GM10248 (cell line): ENCODE results near the gene TSPAN12.

ENCODE experiments used
- CTCF ChIA-PET: fragments of 300-600 bp; sonication (Branson Sonifier 250); formaldehyde crosslinking; extraction: SDS; loops from one replicate; lab custom pipeline; 2021; ENCODE audit warnings: antibody characterized with exemption; lab: Yijun Ruan, JAX
- POLR2A ChIA-PET: fragments of 350-650 bp; sonication (Branson Sonifier 250); formaldehyde crosslinking; extraction: SDS; loops from one replicate; lab custom pipeline; 2020; ENCODE audit warnings: antibody characterized with exemption; lab: Yijun Ruan, JAX
- DNase-seq: peaks from one replicate; pipeline ENCODE4 v3.0.0; 2012; ENCODE audit errors: extremely low spot score
- TF ChIP-seq, protein P1 (sequence below): IDR thresholded peaks from 2 replicates; pipeline ENCODE4 v1.5.1; 2012; ENCODE audit warnings: mild to moderate bottlenecking, low read depth; ENCODE audit errors: extremely low read depth, missing control alignments, control extremely low read depth

TSPAN12 gene

DNA sequence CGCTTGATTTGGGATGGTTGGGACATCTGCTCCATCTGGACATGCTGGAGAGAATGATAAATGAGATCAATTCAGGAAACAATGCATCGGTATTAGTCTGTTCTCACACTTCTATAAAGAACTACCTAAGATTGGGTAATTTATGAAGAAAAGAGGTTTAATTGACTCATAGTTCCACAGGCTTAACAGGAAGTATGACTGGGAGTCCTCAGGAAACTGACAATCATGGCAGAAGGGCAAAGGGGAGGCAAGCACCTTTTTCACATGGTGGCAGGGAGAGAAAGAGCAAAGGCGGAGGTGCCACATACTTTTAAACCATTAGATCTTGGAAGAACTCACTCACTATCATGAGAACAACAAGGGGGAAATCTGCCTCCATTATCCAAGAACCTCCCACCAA is 16.8 kb upstream of the TSPAN12 start:
- POLR2A ChIA-PET: no interaction called here
- TF ChIP-seq, protein P1, sequence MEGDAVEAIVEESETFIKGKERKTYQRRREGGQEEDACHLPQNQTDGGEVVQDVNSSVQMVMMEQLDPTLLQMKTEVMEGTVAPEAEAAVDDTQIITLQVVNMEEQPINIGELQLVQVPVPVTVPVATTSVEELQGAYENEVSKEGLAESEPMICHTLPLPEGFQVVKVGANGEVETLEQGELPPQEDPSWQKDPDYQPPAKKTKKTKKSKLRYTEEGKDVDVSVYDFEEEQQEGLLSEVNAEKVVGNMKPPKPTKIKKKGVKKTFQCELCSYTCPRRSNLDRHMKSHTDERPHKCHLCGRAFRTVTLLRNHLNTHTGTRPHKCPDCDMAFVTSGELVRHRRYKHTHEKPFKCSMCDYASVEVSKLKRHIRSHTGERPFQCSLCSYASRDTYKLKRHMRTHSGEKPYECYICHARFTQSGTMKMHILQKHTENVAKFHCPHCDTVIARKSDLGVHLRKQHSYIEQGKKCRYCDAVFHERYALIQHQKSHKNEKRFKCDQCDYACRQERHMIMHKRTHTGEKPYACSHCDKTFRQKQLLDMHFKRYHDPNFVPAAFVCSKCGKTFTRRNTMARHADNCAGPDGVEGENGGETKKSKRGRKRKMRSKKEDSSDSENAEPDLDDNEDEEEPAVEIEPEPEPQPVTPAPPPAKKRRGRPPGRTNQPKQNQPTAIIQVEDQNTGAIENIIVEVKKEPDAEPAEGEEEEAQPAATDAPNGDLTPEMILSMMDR: no peak
- DNase-seq: no peak
- CTCF ChIA-PET: interaction anchor here (1.8 kb wide), 1 partner anchor 69 kb away, joined by 4 read pairs; no protein-coding TSS in a partner anchor

DNA sequence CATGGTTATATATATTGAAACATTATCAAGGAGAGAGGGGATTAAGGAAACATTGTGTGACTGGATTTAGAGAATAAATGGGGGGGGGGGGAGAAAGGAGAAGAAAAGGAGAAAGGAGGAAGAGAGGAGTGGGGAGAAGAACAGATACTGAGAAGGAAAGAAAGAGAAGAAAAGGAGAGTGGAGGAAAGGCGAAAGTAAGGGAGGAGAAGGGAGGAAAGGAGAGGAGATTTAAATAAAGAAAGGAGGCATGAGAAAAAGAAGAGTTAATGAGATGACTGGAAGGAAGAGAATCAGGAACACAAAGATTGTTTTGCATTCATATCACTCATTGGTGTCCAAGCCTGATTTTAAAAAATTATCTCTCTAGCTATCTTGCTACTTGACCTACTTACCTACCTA is 16.1 kb upstream of the TSPAN12 start:
- POLR2A ChIA-PET: no interaction called here
- TF ChIP-seq, protein P1: no peak
- DNase-seq: no peak
- CTCF ChIA-PET: interaction anchor here (1.8 kb wide), 1 partner anchor 68 kb away, joined by 4 read pairs; no protein-coding TSS in a partner anchor

DNA sequence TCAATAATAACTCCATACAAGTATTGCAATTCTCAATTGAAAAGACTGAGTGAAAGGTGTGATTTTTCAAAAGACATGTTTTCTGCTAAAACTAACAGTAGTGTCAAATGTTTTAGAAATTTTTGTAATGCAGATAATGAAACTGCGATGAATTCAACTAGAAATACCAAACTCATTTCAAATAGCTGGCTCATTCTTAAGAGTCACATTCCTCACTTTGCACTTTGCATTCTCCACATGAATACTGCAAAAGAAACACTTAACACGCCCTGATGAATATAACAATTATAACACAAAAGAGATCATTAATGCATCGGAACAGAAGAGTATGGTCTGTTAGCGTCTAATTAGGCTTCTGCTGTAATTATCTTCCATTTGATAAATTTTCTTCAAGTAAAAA is 15.5 kb upstream of the TSPAN12 start:
- ChIA-PET CTCF (interaction anchor here (1.8 to 2.1 kb wide), 2 partner anchors 68 to 81 kb away, joined by 4 to 8 read pairs; no protein-coding TSS in a partner anchor), POLR2A (no interaction called here)
- TF ChIP-seq, protein P1: no peak
- no peak for DNase-seq

DNA sequence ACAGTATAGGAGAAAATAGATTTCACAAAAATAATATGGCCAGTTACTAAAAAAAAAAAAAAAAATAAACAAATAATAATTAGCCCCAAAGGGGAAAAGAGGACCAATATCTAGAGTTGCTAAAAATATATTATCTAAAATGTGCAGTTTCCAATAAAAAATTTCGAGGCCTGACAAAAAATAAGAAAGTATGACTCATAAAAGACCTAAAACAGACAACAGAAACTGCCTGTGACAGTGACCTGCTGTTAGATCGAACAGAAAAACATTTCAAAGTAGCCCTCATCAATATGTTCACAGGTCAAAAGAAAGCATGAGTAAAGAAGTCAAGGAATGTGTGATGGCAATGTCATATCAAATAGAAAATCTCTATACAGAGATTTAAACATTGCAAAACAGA is 11.8 kb upstream of the TSPAN12 start:
- no peak for DNase-seq
- POLR2A ChIA-PET: no interaction called here
- TF ChIP-seq, protein P1: no peak
- CTCF ChIA-PET: interaction anchor here (1.4 to 1.7 kb wide), 2 partner anchors 8 to 10 kb away, joined by 5 to 6 read pairs; no protein-coding TSS in a partner anchor

DNA sequence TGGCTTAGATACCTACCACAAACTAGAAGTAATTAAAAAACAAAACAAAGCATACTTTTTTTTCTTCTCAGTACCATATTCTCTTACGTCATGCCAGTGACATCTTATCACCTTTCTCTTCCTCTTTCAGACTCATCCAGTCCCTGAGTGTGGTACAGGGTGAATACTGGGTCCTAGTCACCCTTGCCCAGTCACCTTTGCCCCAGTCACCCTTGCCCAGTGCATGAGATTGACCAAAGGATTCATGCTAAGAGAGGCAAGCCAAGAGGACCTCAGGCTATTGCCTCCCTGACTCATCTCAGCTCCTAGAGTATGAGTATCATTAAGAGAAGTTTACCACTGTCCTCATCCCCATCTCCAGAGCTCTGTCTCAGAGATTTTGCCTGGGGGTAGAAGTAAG is 10.0 kb upstream of the TSPAN12 start:
- ChIA-PET CTCF (interaction anchor here (0.9 to 1.8 kb wide), 4 partner anchors 10 to 75 kb away, joined by 3 to 5 read pairs (median 4); partner anchors contain the start of gene TSPAN12), POLR2A (no interaction called here)
- DNase-seq: no peak
- TF ChIP-seq, protein P1: no peak

DNA sequence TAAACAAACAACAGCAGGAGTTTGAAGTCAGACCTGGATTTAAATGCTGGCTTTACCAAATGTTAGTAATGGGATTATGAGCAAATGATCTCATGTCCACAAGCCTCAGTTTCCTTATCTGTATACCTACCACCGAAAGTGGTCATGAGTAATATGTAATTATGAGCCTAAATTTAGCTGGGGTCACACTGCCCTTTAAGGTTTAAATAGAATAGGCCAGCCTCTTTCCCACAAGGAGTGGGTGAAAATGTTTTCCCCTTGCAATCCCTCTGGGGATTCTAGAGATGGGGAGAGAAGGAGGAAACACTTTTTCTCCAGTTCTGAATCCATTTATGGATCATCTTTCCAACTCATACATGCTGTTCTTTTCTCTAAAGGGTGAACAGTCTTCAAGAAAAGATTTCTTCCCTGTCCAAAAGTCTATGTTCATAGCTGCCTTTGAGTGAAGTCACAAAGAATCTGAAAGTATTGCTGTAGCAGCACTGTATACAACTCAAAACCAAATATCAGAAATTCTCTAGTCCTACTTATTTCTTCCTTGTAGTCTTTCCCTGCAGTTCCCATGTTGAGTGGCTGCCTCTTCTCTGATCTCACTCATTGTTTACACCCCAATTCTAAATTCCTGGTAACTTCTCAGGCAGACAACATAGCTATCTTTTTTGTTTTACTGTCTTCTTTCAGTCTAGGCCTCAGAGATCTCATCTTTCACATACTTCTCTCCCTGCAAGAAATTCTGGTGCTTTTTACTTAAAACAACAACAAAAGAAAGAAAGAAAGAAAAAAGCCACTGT is 7.4 kb upstream of the TSPAN12 start:
- POLR2A ChIA-PET: no interaction called here
- CTCF ChIA-PET: interaction anchor here (0.6 to 1.4 kb wide), 7 partner anchors 11 to 76 kb away, joined by 3 to 4 read pairs (median 3); no protein-coding TSS in a partner anchor
- TF ChIP-seq, protein P1: no peak
- no peak for DNase-seq
